Stimulated activated CD4-positive, alpha-beta T cell treated with anti-CD3 and anti-CD28 coated beads, TNF-alpha, amount 100 ng/mL, for 48 hours (primary cell): ENCODE measurements around the gene MCIDAS.
A peak's percentile ranks its signal among the peaks of the same experiment; 100 is the strongest.

Experiments
- DNase-seq, 3 donors: peaks; one replicate each; pipeline ENCODE4 v3.0.0-alpha.2; 2020; ENCODE audit warnings: low read depth in 3 of 3

The MCIDAS gene

DNA sequence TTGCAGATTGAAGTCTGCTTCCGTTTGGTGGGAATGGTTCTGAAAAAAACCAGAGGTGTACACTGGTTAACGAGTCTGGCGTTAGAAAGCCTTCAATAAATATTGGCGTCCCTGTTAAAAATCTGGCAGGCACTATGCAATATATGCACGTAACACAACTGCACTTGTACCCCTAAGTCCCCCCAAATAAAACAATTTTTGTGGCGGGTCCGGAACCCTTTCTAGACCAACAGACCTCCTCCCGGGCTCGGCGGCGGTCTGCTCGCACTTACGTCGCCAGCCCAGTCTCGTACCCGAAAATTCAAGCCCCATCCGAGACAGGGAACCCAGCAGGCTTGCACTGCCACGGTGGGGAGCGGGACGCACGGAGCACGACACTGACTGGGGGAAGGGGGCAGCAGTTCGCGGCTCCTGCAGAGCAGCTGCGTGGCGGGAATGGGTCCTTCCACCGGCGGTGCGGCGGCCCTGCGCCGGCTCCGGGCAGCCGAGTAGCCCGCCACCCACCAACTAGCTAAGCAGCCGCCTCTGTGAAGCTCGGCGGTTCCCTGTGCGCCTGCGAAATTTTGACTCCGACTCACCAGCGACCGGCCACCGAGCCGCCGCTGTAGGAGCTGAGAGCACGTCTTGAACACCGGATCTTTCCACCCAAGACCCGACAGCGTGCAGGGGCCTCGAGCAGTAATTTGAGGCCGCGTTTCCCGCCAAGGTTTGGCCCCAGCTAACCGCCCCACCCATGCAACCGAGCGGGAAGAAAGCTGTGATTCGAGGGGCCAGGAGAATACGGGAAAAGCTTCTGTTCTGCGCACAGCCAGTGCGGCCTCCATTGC, 3.9 kb downstream of the MCIDAS start:
- DNase-seq, result no peak

DNA sequence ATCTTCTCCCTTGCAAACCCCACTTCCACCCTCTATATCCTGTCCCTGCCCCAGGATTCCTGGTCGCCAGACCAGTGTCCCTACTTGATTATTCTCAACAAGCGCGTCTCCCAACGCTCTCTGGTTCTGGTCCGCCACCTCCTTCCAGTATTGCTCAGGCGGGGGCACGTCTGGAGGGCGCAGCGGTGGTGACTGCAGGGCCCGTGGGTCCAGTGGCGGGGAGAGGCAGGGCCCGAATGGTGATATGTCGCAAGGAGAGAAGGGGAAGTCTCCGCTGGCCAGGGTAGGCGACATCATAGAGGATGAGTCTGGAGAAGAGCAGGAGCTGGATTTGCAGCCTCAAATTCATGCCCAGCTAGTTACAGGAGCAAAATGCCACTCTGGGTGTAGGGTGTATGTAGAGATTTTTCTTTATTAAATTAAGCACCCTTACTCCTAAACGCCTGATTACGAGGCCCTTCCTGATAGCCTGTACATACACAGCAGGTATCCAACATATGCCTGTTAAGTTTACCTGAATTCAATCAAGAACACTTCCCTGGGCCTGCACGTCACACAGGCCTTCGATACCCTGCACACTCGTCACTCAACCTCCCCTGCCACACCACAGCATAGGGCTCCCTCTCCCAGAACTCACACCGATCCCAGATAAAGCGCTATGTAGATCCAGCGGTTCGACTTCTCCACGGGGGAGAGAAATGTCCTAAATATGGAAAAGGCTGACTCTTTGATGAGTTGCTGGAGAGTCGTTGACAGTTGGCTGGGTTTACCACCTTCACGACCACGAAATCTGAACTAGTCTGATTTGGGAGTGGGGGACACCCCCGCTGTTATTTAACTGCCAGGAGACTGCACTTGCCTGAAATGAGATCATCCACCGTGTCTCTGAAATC, 4.8 kb downstream of the MCIDAS start:
- no peak for DNase-seq

DNA sequence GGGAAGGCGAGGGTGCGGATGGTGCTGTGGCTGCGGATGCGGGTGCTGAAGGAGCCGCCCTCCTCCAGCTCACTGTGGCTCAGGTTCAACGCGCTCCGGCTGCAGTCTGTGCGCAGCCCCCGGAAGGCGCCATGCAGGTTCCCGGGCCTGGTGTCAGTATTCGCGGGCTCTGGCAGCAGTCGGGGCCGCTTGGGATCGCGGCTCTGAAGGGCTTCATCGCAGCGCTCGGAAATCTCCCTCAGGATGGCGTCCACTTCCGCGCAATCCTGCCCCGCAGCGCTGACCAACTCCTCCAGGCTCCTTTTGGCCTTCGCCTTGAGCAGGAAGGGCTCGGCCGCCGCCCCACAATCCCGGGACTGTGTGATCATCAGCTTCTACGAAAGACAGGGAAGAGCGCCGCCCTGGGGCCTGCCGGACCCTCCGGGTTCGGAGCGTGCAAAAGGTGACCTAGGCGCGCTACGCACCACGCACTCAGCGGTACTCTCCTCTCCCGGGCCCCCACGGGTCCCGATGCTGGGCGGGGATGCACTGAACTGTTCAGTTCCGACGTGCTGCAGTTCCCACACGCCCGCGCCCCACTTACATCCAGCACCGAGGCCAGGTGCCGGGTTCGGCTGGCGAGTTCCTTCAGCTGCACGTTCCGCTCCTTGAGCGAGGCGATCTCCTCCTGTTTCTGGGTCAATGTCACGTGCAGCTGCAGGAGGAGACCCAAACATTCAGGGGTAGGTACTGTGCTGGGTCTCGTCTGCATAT, 6.5 kb downstream of the MCIDAS start:
- DNase-seq, result no peak

DNA sequence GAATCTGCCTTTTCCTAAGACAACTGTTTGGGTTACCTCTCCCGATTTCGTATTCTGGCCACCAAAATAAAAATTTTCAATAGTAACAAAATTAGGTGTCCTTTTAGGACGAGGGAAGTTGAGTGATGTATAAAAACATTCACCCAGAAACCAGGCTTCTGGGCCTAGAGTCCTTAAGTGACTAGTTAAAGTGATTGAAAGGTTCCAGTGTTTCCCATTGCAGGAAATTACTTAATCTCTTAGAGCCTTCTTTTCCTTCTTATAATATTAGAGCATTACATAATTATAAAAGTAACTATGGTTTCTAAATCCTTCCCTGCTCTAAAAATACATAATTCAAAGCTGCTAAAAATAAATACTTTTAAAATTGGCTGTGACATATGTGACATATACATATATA, 7.3 kb downstream of the MCIDAS start:
- DNase-seq, result no peak

DNA sequence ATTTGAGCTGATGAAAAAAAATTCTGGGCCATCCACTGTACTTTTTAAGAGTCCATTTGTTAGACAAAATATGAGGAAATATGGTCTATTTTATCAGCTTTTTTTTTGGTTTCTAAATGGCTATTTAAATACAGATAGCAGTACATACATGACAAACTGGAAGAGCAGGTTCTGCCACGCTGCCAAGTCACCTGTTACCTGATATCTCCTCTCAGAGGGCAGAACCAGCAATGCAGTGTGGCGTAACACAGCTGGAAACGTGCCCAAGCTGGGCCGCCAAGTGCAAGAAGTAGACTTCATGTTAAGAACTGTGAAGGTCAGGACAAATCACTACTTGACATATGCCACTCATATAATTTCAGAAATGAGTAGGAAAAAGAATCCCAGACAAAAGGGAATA, 8.1 kb downstream of the MCIDAS start:
- DNase-seq, result no peak

DNA sequence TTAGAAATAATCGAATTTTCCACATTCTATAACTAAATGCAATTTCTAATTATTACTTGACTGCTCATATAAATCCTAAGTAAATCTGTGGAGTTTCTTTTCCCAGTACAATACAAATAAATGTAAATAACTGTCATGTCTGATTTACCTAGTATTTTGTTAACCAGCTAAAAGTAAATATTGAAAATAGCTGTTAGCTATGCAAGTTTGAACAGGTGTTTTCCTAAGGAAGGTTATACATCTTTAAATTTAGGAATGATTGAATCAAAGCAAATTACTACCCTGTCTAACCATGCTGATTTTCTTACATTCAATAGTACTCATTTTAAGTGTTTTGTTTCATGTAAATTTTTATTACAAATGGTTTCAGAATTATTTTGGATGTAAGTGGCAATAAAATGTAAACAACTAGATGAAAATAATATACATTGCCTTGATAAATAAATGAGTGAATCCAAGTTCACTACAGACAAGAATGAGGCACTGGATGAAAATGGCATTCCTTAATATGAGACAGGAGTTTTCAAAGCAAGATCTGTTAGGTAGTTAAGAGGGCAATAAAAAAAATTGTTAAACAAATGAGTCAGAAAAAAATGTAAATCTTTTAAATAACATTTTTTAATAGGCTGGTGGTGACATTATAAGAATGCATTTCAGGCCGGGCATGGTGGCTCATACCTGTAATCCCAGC, 15.8 kb downstream of the MCIDAS start:
- no peak for DNase-seq

DNA sequence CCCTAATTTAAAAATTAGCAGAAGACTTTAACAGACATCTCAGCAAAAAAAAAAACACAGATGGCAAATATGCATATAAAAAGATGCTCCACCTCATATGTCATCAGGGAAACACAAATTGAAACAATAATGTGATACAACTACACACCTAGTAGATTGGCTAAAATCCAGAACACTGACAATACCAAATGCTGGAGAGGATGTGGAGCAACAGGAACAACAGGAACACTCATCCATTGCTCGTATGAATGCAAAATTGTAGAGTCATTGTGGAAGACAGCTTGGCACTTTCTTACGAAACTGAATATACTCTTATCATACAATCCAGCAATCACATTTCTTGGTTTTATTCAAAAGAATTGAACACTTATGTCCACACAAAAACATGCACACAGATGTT, 22.1 kb downstream of the MCIDAS start:
- DNase-seq, result no peak

DNA sequence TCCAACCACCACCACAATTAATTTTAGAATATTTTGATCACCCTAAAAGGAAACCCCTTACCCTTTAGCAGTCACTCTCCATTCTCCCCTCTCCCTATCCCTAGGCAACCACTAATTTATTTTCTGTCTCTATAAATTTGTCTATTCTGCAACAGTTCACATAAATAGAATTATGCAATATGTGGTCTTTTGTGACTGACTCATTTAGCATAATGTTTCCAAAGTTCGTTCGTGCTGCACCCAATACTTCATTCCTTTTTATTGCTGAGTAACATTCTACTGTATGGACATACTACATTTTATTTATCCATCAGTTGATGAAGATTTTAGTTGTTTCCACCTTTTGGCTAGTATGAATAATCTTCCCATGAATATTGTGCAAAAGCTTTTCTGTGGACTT, 36.0 kb downstream of the MCIDAS start:
- no peak for DNase-seq

DNA sequence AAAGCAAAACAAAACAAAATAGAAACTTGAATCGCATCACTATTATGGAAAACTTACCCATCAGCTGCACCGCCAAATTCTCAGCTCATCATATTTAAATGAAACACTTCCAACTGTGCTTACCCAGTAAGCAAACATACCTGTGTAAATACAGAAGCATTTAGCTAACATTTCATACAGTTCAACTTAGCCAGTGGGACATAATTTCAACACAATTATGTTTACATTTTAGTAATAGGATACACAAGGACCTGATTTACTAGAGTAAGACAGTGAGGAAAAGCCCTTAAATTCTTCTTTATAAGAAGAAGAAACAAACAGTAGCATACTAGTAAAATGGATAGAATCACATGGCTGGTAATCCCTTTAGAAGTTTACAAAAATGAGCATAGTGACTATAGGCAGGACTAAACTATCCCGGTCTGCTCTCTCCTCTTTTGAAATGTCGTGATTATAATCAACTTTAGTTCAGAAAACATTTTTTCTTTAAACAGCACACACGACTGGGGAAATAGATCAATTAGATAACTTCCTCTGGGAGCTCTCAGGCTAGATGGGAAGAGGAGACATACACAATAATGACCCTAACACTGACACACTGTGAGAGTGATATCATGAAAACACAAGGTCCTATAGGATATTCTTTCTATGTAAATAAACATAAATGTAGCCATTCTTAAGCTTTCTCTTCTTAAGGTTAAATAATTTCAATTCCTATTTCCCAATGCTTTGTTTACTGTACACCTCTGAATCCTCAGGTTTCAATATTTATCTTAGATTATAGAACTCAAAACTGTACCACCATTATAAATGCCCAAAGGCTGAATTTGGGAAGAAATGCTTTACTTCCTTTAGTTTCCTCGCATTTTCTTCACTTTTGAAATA, 38.2 kb downstream of the MCIDAS start:
- no peak for DNase-seq

DNA sequence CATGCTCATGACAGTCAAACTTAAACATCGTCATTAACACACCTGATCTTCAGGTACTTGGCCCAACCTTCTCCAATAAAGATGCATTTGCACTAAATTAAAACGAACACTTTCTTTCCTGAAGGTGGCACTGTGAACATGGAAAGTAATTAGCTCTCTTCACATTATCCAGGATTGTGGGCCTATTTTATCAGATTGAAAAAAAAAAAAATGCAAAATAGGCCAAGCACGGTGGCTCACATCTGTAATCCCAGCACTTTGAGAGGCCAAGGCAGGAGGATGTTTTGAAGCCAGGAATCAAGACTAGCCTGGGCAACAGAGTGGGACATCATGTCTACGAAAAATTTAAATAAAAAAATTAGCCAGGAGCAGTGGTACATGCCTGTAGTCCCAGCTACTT, 39.7 kb downstream of the MCIDAS start:
- no peak for DNase-seq

DNA sequence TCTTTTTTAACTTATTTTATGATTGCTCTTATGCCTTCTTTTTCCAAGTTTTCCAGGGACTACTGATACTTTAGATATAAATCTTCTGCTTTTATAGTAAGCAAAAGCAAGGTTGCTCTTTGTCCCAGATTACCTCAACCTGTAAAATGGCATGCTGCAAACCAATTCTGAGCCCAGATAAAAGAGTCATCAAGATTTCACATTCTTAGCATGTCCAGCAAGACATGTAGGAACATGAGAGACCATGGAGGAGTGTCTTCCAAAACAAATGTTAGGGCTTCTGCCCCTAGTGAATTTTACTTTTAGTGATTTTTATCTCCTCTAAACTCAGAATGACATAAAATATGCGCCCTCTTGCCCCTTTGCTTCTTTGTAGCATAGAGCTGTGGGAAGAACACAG, 47.1 kb downstream of the MCIDAS start:
- no peak for DNase-seq

DNA sequence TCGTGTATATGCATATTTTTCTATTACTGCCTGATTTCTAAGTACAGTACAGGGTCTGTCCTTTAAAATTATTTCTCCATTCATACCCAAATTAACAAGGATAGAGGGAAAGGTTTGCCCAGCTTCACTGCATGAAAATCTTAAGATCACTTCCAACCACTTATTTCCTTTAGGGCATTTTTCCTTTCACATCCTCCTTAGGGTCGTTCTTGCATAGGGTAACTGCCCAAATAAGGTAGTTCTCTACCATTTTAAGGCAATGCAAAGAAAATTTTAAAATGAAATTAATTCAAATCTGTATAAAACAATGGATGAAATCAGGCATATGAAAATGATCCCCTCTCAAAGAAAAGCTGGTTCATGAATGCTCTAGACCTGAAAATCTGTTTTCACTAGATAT, 50.0 kb downstream of the MCIDAS start:
- DNase-seq, result no peak

DNA sequence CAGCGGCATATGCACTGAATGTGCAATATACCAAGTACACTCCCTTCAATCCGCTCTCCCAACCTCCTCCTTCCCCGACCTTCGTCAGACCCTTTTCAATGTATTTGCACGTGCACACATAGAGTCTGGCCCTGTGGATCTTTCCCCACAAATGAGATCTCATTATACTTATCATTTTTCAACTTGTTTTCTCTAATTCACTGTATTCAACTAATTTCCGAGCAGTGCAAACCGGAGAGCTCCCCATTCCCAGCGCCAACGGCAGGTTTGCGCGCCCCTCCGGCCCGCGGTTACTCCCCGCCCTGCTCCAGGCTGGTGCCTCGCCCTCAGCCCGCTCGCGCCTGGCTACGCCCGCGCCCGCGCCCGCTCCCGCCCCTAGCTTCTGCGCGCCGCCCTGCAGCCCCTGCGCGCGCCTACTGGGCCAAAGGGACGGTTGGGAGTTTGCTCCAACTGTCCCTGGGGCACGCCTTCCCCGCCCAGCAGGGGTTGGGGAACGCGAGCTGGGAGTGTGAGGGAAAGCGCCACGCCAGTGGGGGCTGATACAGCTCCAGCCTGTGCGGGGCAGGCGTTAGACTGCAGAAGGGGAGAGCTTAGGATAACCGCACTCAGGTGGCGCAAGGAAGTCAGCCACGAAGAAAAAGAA, 50.8 kb downstream of the MCIDAS start:
- DNase-seq, result peak in 1 of 3 donors; percentile 15

DNA sequence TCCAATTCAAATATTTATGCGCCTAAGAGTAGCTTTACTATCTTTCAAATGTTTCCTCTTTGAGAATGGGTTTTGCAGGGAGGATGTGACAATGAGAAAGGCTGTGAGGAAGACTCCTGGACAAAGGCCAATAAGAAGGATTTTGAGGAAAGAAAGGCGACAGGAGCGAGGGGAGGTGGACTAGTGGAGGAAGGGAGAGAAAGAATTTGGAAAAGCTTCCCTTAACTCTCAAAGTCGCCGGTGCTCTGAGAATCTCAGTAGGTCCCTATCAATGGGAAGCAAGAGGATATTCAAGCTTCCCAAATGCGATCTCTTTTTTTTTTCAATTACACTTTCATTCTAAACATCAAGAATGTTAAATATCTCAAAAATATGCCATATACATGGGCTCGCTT, 51.3 kb downstream of the MCIDAS start:
- DNase-seq, result no peak

DNA sequence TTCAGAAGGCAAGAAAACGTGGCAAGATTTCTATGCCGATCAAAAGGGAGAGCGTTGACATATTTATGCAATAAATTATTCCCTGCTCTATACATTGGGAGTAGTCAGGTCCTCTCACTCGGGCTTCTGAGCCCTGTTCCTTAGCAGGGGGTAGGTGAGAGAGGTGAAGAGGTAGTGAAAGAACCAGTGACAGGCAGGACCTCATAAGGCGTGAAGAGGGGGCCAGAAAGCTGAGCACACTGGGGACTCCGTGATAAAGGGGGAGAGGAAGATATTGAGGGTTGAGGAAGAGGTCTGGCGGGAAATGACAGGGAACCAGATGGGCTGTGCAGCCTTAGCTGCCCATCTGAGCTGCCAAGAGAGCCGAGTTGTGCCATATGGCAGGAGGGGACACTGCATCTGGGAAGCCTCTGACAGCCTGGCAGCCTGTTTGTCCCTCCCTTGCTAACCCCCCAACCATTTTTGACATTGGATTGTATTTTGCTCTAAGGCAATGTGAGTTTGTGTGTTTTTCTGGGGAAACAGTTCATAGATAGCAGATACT, 53.4 kb downstream of the MCIDAS start:
- no peak for DNase-seq

DNA sequence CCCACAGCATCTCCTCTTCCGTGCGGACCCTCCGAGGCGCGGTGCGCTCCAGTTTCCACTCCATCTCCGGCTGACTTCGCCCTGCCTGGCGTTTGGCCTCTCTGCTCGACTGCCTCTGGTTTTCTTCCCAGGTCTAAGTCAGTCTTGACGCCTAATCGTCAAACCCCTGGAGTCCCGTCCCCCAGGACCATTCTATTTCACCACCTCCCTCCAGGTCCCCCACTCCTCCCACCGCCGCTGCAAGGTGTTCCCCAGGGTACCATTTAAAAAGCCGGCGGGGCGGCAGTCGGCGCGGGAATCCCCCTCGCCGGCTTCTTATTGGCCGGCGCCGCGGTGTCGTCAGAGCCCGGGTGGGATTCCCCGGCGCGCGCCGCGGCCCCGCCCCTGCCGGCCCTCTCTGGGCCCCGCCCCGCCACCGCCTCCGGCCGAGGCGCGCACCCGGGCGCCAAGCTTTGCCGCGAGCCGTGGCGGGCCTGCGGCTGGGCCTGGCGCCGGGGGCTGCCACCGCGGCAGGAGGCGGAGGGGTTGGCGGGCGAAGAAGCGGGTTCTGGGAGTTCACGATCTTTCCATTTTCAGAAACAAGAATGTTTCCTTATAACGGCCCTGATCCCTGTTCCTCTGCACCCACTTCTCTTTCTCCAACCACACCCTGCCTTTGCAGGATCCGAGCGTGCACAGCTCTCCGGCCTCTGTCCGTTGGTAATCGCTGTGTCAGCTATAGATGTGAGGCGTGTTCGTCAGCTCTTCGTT, 54.0 kb downstream of the MCIDAS start, which contains the start of gene CDC20B:
Gene CDC20B, minus strand, starts transcription at position 241 of the 750 bp plus-strand sequence. Its CDS starts 177 bp downstream, at position 64.
- peak; percentile 49 to 69 (median 50) for DNase-seq

DNA sequence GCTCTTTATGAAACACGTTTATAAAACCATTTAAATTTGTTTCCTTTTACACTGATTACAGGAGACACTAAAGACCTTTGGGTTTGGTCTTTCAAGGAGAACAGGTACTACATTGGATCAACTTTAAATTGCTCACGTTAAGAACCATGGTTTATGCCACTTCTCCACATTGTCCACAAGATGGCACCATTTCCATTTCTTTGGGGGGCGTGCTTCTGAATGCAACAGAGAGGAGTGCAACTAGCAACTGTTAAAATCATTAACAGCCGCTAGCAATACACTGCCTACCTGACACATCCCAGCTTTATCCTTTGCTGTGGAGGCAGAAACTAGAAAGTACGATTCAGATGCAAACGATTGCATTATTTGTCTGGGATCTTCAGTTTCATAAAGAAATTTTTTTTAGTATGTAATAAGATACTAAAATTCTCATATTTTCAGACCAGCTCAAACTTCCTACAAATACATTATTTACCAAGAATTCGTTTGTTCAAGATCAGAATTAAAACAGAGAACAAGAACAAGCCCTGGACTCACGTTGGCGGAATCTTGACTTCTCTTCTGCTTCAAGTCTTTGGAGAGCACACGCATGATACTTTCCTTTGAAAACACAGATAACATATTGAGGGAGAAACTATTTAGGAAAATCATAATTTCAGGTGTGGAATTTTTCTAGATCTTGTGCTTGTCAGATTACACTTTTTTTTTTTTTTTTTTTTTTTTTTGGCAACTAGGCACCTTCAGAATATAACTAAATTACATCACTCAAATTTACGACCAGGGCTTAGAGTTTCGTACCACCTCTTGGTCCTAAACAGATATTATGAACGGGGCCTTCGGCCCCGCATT, 54.8 kb downstream of the MCIDAS start:
- peak; percentile 22 to 39 (median 33) for DNase-seq

DNA sequence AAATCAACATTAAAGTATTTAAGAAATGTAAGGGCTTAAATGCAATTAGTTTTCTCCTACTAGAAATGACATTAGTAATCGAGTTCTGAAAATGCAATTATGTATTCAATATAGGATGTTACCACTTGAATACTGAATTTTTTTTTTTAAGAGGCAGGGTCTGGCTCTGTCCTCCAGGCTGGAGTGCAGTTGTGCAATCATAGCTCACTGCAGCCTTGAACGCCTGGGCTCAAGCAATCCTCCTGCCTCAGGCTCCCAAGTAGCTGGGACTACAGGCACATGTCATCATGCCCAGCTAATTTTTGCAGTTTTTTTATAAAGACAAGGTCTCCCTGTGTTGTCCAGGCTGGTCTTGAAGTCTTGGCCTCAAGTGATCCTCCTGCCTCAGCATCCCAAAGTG, 55.6 kb downstream of the MCIDAS start:
- no peak for DNase-seq
